Measurements from ENCODE around the gene PLXNA4.

Gene PLXNA4

DNA sequence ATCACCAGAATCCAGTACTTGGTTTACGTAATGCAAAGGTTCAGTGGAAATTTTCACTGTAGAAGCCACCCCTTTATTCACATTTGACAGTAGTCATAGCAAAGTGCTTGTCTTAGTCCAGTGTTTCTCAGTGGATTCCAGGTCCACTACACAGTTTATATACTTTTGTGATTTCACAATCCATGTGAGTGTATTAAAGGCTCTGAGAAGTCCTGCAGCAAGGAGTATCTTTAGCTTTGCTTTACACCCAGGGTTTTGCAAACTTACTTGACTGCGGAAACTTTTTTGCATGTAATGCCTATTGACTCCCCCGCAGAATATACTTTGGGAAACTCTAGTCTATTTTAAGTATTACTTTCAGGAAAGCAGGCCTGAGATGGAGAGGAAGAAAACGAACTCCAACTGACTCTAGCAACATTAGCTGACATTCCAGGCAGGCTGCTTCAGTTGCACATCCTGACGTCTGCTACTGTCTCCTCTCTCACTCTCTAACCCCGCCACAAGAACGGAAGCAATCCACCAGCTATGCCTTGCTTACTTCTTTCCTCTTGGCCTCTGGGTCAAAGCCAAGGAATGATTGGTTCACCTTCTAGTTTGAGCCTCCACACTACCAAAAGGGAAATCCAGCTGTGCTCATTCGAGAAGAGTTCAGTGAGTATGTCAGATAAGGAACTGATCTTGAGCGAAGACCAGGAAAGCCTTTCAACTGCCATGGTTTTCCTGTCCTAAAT, 6.2 kb downstream of the PLXNA4 start:
- TF ChIP-seq, protein P1, sequence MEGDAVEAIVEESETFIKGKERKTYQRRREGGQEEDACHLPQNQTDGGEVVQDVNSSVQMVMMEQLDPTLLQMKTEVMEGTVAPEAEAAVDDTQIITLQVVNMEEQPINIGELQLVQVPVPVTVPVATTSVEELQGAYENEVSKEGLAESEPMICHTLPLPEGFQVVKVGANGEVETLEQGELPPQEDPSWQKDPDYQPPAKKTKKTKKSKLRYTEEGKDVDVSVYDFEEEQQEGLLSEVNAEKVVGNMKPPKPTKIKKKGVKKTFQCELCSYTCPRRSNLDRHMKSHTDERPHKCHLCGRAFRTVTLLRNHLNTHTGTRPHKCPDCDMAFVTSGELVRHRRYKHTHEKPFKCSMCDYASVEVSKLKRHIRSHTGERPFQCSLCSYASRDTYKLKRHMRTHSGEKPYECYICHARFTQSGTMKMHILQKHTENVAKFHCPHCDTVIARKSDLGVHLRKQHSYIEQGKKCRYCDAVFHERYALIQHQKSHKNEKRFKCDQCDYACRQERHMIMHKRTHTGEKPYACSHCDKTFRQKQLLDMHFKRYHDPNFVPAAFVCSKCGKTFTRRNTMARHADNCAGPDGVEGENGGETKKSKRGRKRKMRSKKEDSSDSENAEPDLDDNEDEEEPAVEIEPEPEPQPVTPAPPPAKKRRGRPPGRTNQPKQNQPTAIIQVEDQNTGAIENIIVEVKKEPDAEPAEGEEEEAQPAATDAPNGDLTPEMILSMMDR (IDR thresholded peaks at IDR 0.05; ENCODE audit: low read depth, low read length): no peak
- H3K4me3 ChIP-seq (ENCODE audit: low read depth, low read length): no peak overlapping the region
- in situ Hi-C loops (cut with HindIII; ENCODE audit: low sequenced_read_pairs): no loop called here
- no peak for DNase-seq (ENCODE audit: low read depth, low spot score)

DNA sequence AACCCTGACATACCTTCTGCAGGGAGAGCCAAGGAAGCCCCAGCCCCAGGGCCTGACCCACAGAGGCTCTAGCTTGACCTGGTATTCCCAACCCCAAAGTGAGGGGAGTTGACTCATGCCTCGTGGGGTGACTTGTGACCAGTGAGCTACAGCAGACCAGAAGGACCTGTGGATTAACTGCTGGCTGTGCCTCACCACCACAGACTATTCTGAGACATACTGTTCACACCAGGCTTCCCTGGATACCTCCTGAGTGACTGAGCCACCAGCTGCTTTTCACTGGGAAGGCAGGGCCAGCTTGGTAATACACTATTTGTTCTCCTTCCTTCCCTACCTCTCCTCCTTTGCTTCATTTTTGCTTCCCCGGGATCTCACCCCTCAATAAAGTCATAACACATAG, 7.3 kb downstream of the PLXNA4 start:
- in situ Hi-C loops (cut with HindIII; ENCODE audit: low sequenced_read_pairs): no loop called here
- DNase-seq (ENCODE audit: low read depth, low spot score): no peak
- TF ChIP-seq, protein P1 (IDR thresholded peaks at IDR 0.05; ENCODE audit: low read depth, low read length): no peak
- no peak overlapping the region for H3K4me3 ChIP-seq (ENCODE audit: low read depth, low read length)

DNA sequence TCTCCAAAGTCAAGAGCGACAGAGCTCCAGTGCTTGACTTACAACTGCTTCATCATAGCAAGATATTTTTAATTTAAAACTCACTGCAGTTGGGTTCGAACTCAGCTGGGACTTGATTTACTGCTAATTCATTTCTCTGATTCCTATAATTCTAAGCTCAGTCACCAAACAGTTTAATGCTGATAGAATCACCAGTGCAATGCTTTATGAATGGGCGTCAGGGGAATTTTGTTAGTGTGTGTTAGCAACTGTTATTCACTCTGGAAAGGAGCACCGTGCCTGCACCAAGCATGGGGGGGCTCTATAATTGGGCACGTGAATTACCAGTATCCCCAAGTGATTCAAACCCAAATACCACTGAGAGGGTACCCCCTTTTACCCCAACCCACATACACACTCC, 10.4 kb downstream of the PLXNA4 start:
- TF ChIP-seq, protein P1 (IDR thresholded peaks at IDR 0.05; ENCODE audit: low read depth, low read length): no peak
- DNase-seq (ENCODE audit: low read depth, low spot score): no peak
- in situ Hi-C loops (cut with HindIII; ENCODE audit: low sequenced_read_pairs): no loop called here
- H3K4me3 ChIP-seq (ENCODE audit: low read depth, low read length): no peak overlapping the region

DNA sequence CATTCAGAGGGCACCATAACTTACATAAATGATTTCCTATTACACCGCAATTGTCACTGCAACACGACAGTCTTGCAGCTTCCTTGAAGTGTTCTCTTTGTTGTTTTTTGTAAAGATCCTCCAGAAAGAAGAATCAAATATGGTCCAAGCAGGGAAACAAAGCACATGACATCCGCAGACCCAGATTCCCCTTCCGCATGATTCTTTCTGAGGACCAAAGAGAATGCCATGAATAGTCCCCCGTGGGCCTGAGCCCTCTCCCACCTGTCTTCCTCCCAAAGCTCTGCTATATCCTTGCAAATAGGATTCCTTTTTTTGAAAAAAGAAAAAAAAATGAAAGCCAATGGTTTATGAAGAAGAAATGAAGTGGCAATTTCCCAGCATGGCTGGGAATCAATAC, 10.8 kb downstream of the PLXNA4 start:
- no peak for DNase-seq (ENCODE audit: low read depth, low spot score)
- in situ Hi-C loops (cut with HindIII; ENCODE audit: low sequenced_read_pairs): no loop called here
- no peak overlapping the region for H3K4me3 ChIP-seq (ENCODE audit: low read depth, low read length)
- TF ChIP-seq, protein P1 (IDR thresholded peaks at IDR 0.05; ENCODE audit: low read depth, low read length): no peak

DNA sequence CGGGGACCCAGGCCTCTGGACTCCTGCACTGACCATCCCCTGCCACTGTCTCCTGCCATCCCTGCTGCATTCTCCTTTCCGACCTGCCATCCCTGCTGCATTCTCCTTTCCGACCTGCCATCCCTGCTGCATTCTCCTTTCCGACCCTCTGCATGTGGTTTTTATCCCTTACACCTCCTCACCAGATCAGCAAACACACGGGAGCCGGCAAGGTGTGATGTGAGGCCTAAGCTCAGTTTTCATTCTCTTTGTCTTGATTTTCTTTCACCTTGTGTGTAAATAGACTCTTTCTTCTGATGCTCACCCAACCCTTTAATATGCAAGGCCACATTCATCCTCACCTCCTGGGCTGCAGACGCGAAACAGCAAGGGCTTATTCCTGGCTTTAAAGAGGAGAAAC, 11.4 kb downstream of the PLXNA4 start:
- H3K4me3 ChIP-seq (ENCODE audit: low read depth, low read length): no peak overlapping the region
- DNase-seq (ENCODE audit: low read depth, low spot score): no peak
- in situ Hi-C loops (cut with HindIII; ENCODE audit: low sequenced_read_pairs): no loop called here
- TF ChIP-seq, protein P1 (IDR thresholded peaks at IDR 0.05; ENCODE audit: low read depth, low read length): no peak

DNA sequence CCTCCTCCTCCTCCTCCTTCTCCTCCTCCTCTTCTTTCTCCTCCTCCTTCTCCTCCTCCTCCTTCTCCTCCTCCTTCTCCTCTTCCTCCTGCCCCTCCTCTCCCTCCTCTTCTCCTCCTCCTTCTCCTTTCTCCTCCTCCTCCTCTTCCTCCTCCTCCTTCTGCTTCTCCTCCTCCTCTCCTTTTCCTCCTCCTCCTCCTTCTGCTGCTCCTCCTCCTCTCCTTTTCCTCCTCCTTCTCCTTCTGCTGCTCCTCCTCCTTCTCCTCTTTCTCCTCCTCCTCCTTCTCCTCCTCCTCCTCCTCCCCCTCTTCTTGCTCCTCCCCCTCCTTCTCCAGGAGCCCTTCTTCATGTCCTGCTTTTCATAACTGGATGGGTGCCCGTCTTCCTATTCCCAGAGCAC, 12.2 kb downstream of the PLXNA4 start:
- no peak overlapping the region for H3K4me3 ChIP-seq (ENCODE audit: low read depth, low read length)
- DNase-seq (ENCODE audit: low read depth, low spot score): no peak
- TF ChIP-seq, protein P1 (IDR thresholded peaks at IDR 0.05; ENCODE audit: low read depth, low read length): no peak
- in situ Hi-C loops (cut with HindIII; ENCODE audit: low sequenced_read_pairs): no loop called here

Data from astrocyte of the spinal cord (primary cell).